NCI-H345 (cell line): ENCODE measurements around the gene ABHD1.
"Not testable (repeated sequence)": the region's sequence is repeated elsewhere in the genome, so short reads cannot be mapped to it uniquely, and the experiment has no call there.

ENCODE experiments used
- DNase-seq: peaks from one replicate; lab custom pipeline; 2025; lab: John Stamatoyannopoulos, UW

The ABHD1 gene

DNA sequence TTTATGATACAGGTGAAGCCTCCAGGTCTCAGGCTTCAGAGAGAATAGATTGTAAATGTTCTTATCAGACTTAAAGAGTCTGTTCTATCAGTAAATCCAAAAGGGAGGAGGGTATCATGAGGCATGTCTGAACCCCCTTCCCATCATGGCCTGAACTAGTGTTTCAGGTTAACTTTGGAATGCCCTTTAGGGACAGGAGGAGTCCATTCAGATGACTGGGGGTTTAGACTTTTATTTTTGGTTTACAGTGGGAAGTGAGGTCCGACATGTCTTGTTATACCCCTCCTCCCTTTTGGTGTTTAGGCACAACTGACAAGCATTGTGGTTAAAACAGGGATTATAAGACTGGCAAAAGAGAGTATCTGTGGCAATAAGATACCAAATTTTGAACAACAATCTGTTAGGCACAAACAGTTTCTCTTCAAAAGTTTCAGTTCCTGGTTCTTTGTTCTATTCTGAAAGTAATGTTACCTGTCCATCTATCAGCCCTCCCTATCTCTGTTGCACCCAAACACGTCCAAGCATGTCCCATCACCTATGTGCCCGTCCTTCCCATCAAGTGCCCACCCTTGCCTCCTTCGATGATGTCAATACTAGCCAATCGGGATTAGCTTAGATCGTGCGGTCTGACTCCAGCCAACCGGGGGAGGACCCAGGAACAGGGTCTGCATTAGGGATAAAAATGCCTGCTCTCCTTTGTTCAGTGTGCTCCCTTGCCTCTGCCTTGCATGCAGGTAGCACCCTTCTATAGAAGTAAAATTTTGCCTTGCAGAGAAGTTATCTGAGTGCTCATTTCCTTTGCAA is 41.5 kb downstream of the ABHD1 start:
- no peak for DNase-seq

DNA sequence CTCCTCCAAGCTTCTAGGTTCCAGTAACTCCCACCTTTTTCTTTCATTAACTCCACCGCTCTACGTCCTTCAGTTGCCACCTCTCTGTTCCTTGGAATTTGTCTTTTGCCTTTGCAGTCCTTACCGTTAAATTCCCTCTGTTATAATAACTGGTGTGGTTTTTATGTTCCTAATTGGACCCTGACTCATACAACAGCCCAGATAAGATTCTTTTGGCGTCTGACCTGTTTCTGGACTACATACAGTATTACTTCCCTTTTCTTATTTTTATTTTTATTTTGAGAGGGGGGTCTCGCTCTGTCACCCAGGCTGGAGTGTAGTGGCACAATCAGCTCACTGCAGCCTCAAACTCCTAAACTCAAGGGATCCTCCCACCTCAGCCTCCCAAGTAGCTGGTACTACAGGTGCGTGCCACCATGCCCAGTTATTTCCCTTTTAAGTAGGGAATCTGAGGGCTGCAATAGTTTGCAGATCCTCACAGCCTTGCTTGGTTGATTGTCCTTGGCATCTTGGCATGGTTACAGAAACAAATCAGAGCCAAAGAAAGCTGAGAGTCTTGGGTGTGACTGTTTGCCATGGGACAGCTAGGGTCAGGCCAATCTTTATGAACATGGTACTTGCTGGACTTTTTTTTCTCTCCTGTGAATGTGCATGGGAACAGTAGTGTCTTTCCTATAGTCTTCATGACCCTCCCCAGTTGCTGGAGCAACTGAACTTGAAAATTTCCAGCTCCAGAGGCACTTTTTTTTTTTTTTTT is 47.1 kb downstream of the ABHD1 start:
- no peak for DNase-seq

GRCh38 chr2:27171351-27171848 is 47.8 kb downstream of the ABHD1 start:
- DNase-seq: peak; percentile 4

- no peak for DNase-seq
Observed at GRCh38 chr2:27174638-27175037, 51.0 kb downstream of the ABHD1 start.

DNA sequence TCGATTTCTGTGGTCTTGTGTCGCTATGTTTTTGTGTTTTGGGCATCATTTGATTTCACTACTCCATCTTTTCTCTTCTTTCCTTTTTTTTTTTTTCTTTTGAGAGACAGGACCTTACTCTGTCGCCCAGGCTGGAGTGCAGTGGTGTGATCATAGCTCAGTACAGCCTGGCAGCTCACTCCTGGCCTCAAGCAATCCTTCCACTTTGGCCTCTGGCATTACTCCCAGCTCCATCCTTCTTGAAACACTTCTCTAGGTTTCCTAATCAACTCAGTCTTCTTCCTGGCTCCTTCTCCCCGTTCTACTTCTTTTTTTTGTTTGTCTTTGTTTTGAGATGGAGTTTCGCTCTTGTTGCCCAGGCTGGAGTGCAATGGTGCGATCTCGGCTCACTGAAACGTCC is 51.7 kb downstream of the ABHD1 start:
- DNase-seq: no peak

GRCh38 chr2:27175781-27176180 is 52.2 kb downstream of the ABHD1 start:
- DNase-seq: not testable (repeated sequence)

GRCh38 chr2:27177441-27178351 is 54.1 kb downstream of the ABHD1 start:
- no peak for DNase-seq

- DNase-seq: no peak
Observed at GRCh38 chr2:27178469-27178868, 54.9 kb downstream of the ABHD1 start.

GRCh38 chr2:27179344-27180000 is 55.9 kb downstream of the ABHD1 start:
- DNase-seq: no peak
